Activated T-cell treated with anti-CD3 and anti-CD28 coated beads, Interleukin-2, amount 50 U/mL, for 48 hours (primary cell): ENCODE measurements around the gene LGR4.

ENCODE experiments used
- DNase-seq, 2 experiments: peaks; one replicate each; pipeline ENCODE4 v3.0.0-alpha.2; 2020

LGR4 gene

GRCh38 chr11:27485930-27486773, 13.6 kb upstream of the LGR4 start:
- DNase-seq: no peak

- DNase-seq: no peak
These were observed 10.2 kb upstream of the LGR4 start for GRCh38 chr11:27482793-27483192.

GRCh38 chr11:27481992-27482391, 9.4 kb upstream of the LGR4 start:
- no peak for DNase-seq

DNA sequence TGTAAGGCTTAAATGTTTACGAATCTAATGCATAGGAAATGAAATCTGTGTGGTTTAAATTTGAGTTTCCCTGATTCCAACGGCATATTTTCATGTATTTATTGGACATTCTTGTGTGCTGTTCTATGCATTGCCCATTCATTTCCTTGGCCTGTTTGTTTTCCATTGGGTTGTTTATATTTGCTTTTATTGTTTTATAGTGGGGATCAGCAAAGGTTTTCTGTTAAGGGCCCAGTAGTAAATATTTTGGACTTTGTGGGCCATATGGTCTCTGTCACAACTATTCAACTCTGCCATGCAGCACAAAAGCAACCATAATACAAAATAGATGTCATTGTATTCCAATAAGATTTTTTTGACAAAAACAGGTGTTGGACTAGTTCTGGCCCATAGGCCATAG, 5.2 kb upstream of the LGR4 start:
- DNase-seq: no peak

DNA sequence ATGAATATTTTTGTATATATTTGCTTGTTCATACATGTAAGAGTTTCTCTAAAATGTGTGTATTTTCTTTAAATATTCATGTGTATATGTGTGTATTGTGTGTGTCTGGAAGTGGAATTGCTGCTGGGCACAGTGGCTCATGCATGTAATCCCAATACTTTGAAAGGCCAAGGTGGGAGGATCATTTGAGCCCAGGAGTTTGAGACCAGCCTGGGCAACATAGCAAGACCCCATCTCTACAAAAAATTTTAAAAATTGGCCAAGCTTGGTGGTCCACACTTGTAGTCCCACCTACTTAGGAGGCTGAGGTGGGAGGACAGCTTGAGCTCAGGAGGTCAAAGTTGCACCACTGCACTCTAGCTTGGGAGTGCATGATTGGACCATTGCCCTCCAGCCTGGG, 4.7 kb upstream of the LGR4 start:
- DNase-seq: no peak

DNA sequence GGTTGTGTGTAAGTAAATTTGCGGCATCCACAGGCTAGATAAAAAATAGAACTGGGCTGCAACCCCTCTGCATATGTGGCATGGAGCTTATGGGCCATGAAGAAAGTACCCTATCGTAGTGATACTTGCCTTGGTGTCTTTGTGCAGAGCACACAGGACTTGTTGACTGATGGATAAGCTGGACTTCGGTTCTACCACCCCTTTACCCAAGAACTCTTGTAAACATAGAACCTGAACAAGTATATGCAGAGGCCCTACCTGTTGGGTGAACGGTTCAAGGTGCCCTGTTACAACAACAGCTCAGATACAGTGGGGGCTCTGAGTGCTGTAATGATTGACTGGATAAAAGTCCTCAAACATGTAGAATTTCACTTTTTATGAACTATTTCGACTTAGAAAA, 3.0 kb upstream of the LGR4 start:
- no peak for DNase-seq

GRCh38 chr11:27473017-27473406, 422 bp upstream of the LGR4 start:
- DNase-seq: no peak

- DNase-seq: peak in 1 of 2 experiments; percentile 42
These were observed 797 bp downstream of the LGR4 start for GRCh38 chr11:27471589-27472397.

- DNase-seq: no peak
These were observed 1.6 kb downstream of the LGR4 start for GRCh38 chr11:27470826-27471588.

DNA sequence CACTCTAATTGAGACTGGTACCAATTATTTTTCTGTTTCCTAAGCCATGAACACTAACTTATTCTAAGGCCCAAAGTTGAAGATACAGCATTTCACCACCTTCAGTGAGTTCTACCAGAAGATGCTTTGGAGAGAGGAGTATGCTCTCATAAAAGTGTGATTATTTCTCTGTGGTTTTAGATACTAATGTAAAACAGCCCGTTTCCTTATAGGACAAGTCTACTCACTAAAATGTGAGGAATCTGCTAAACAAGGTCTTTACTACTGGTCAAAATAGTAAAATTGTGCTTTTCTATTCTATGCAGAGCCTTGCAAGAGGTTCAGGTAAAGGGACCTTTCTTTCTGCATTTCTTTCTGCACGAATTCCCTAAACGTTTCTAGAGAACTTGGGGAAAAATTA, 2.4 kb downstream of the LGR4 start:
- DNase-seq: no peak

DNA sequence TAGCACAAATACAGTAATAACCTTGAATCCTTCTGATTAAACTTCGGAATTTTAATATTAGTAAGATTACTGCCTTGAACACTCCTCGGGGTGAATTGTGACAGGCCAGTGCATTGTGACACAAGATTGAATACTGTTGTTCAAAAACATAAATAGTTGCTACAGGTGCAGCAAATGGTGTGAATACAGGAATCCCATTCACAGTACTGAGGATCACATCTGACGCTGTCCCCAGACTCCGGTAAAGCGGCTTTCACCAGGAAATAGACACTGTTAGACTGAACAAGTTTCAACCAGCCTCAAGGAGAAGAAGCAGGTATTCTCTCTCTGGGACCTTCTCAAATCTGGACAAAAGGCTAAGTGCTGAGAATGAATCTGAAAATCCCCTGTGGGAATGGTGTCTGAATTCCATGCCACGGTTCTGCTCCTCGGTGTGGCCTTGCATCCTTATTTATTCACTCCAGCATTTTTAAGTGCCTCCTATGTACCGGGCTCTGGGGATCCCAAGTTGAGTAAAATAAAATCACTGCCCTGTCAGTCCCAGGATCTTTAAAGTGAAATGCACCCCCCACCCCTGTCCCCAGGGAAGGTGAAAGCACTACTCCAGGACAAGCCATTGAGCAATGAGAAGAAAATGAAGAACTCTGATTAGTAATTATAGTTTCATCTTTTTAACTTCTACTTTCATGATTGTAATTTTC, 3.4 kb downstream of the LGR4 start:
- DNase-seq: no peak

DNA sequence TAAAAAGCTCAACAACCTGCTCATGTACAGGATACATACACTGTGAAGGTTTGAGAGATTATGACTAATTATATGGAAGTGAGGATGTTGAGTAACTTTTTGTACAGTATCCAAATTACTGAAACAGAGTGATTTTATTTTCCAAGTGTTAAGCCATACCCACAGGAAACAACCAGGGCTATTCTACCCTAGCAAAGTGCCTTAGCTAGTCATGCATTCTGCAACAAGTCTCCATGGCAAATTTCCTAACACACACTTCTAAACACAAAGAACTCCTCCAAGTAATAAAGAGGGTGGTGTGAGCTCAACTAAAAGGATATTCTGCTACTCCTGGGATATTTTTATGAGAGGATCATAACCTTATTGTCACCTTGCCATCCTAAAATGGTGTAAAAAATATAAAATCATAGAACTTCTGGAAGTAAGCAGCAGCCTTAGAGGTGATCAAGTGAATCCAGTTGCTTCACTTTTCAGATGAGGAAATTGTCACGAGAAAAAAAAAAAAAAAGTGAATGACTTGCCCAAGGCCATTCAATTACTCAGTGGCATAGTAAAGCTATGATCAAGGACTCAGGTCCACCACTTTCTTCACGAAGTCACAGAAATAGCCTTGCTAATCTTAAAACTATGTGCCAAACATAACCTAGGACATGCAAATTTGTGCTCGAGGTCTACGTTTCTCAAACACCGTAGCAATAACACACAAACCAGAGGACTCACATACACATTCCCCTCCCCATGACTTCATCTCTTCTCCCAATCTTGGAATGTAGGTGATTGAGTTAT, 4.2 kb downstream of the LGR4 start:
- no peak for DNase-seq

GRCh38 chr11:27467181-27467913, 5.2 kb downstream of the LGR4 start:
- DNase-seq: no peak

GRCh38 chr11:27466363-27466762, 6.2 kb downstream of the LGR4 start:
- no peak for DNase-seq

GRCh38 chr11:27465629-27466028, 7.0 kb downstream of the LGR4 start:
- DNase-seq: no peak

- no peak for DNase-seq
These were observed 7.7 kb downstream of the LGR4 start for GRCh38 chr11:27464909-27465308.

GRCh38 chr11:27464289-27464696, 8.3 kb downstream of the LGR4 start:
- DNase-seq: no peak

- no peak for DNase-seq
These were observed 10.0 kb downstream of the LGR4 start for GRCh38 chr11:27462543-27462942.

- DNase-seq: no peak
These were observed 12.2 kb downstream of the LGR4 start for GRCh38 chr11:27460158-27460978.

DNA sequence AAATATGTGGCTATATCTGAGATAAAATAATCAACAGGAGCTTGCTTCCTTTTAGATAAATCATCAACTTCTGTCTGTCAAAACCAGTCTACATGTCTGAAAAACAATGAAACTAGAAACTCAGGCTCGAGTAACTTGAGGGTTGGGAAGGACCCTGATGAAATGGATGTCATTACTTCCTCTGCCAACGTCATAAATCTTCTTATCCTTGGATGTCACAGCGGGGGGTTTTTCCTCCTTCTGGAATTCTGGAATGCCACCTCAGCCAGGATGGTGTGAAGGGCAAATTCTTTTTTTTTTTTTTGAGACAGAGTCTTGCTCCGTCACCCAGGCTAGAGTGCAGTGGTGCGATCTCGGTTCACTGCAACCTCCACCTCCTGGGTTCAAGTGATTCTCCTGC, 13.4 kb downstream of the LGR4 start:
- no peak for DNase-seq
